Psoas muscle (tissue), 8 donors: Measurements from ENCODE around the gene FNTB. TPM values are rescaled to one million over a fixed set of nuclear protein-coding genes. Genes with fewer than 3 reads are reported as not detected.
A peak's percentile ranks its signal among the peaks of the same experiment; 100 is the strongest.

Experiments used
- ATAC-seq, 4 donors: fragments of 200-7000 bp; cut with Tn5 transposase; one replicate each; pipeline ENCODE4 v1.9.1; 2020; ENCODE audit warnings: moderate library complexity in 3 of 4, mild to moderate bottlenecking in 2 of 4
- DNase-seq, 2 donors: peaks; one replicate each; pipeline ENCODE4 v3.0.0-alpha.2; 2020
- H3K27ac ChIP-seq: fragments of 200-600 bp; one replicate; pipeline ENCODE4 v1.8.0; 2022
- H3K27me3 ChIP-seq, 3 donors: fragments of 200-600 bp in 1 of 3; one replicate each; pipeline versions ENCODE4 v1.6.1 to v1.8.0; 2013 to 2022; ENCODE audit warnings: low read length in 2 of 3, mild to moderate bottlenecking in 2 of 3, moderate library complexity in 1 of 3; ENCODE audit not compliant: insufficient read depth in 3 of 3
- H3K36me3 ChIP-seq, 2 donors: fragments of 200-600 bp in 1 of 2; one replicate each; pipeline versions ENCODE4 v1.6.1 to v1.8.0; 2013 to 2022; ENCODE audit warnings: low read depth in 1 of 2, mild to moderate bottlenecking in 1 of 2, moderate library complexity in 1 of 2; ENCODE audit not compliant: insufficient read depth in 1 of 2
- H3K4me1 ChIP-seq: fragments of 200-600 bp; one replicate; pipeline ENCODE4 v1.8.0; 2022
- H3K4me3 ChIP-seq: fragments of 200-600 bp; one replicate; pipeline ENCODE4 v1.8.0; 2022; ENCODE audit warnings: mild to moderate bottlenecking
- H3K9me3 ChIP-seq: fragments of 200-600 bp; one replicate; pipeline ENCODE4 v1.8.0; 2022
- CTCF ChIP-seq: fragments of 200-600 bp; IDR thresholded peaks from one replicate; pipeline ENCODE4 v1.8.0; 2022; ENCODE audit warnings: antibody characterized with exemption
- WGBS, 3 donors: extraction: QIAGEN DNeasy Blood & Tissue Kit; methylation state at CpG; one replicate each; pipeline versions ENCODE4 v1.1.6 to v1.1.7; 2013; 5-methylcytosine and 5-hydroxymethylcytosine counted together
- intact Hi-C, 2 donors: fragments of 100-400 bp; cut with DNase I; formaldehyde crosslinking; loops; one replicate each; pipeline versions ENCODE4 v1.11.0 to v1.14.2; 2022
- polyA plus RNA-seq, 3 donors: library from polyadenylated mRNA; stranded (reverse); fragments of 200-250 nt; gene quantifications; one replicate each; pipeline ENCODE4 v1.2.3, GENCODE V29; 2013
- total RNA-seq, 4 donors: library from RNA; stranded (reverse); fragmentation: NEBNext Ultra II Directional in 2 of 4; extraction: Animal tissue kit (Norgen Biotek cat#: 25700) in 2 of 4; gene quantifications; one replicate each; pipeline versions ENCODE4 v1.2.1 to v1.2.4, GENCODE V29; 2021 to 2023
- donor health status: healthy with polysubstance abuse.
- donor health status: DM: no; HTN: no; CAD: no; lungs with moderate emphysema.
- donor health status: Bipolar disorder and iron deficiency.
- donor health status: healthy.
- donor health status: DM: yes; HTN: yes; CAD: no.
- donor health status: DM: no; HTN: no; CAD: no.
- donor health status: DM: no; HTN: no; CAD: no.
- donor health status: DM: yes; HTN: yes; CAD: no.

The FNTB gene
- total and polyA plus RNA-seq, 7 donors, result 10.2 to 28.8 (median 19.4) TPM

GRCh38 chr14:65092349-65092748 lies 105.7 kb downstream of the FNTB start:
- no peaks in the 10 kb centered on the region for H3K27me3 ChIP-seq
- H3K4me1 ChIP-seq, result peaks cover 70% of the 10 kb centered on the region
- no peak for TF ChIP-seq CTCF
- DNase-seq (no peak), ATAC-seq (no peak)
- H3K4me3 ChIP-seq, result no peak overlapping the region
- H3K36me3 ChIP-seq, result peaks cover 16 to 67% of the 10 kb centered on the region in 2 donors
- H3K27ac ChIP-seq, result peak overlapping the region; percentile 23
- 88 to 93% (median 89%) methylated on average over 2 of the region's 2 CpGs for WGBS, 3 donors
- H3K9me3 ChIP-seq, result no peaks in the 10 kb centered on the region
- intact Hi-C loops, result no loop called here

- peaks cover 95% of the 10 kb centered on the region for H3K4me1 ChIP-seq
- DNase-seq, result peak; percentile 55 to 74
- ATAC-seq, result peak; percentile 77 to 90 (median 81)
- H3K27me3 ChIP-seq, result no peaks in the 10 kb centered on the region
- WGBS, 3 donors, result 9 to 17% (median 10%) methylated on average over 3 of the region's 3 CpGs
- peak overlapping the region; percentile 64 for H3K27ac ChIP-seq
- H3K4me3 ChIP-seq, result peak overlapping the region; percentile 31
- intact Hi-C loops, result loop anchor here in 1 of 2 donors (5.0 kb wide), 1 partner anchor 108 kb away; the partner anchor contains the start of gene FNTB
- no peak for TF ChIP-seq CTCF
- H3K9me3 ChIP-seq, result no peaks in the 10 kb centered on the region
- peaks cover 14 to 42% of the 10 kb centered on the region in 2 donors for H3K36me3 ChIP-seq
Observed at GRCh38 chr14:65095633-65096205, 109.0 kb downstream of the FNTB start.

- ATAC-seq (peak in 1 of 4 donors; percentile 24), DNase-seq (no peak)
- Histone ChIP-seq H3K27ac (peak overlapping the region; percentile 64), H3K36me3 (peaks cover 11 to 39% of the 10 kb centered on the region in 2 donors), H3K9me3 (no peaks in the 10 kb centered on the region), H3K27me3 (no peaks in the 10 kb centered on the region), H3K4me3 (peak overlapping the region; percentile 31), H3K4me1 (peaks cover 95% of the 10 kb centered on the region)
- WGBS, 3 donors, result 39 to 45% (median 41%) methylated on average over 6 of the region's 6 CpGs
- intact Hi-C loops, result loop anchor here in 1 of 2 donors (5.0 kb wide), 1 partner anchor 109 kb away; the partner anchor contains the start of gene FNTB
- TF ChIP-seq CTCF, result no peak
Observed at GRCh38 chr14:65096323-65097089, 109.8 kb downstream of the FNTB start.

GRCh38 chr14:65098586-65098985 lies 111.9 kb downstream of the FNTB start:
- intact Hi-C loops, result loop anchor here in 1 of 2 donors (5.0 kb wide), 1 partner anchor 111 kb away; the partner anchor contains the start of gene FNTB
- peaks cover 77% of the 10 kb centered on the region for H3K4me1 ChIP-seq
- peaks cover 0 to 18% of the 10 kb centered on the region in 2 donors for H3K36me3 ChIP-seq
- no peak for DNase-seq
- TF ChIP-seq CTCF, result no peak
- 31 to 47% (median 44%) methylated on average over 2 of the region's 2 CpGs for WGBS, 3 donors
- peak overlapping the region; percentile 94 for H3K4me3 ChIP-seq
- H3K27me3 ChIP-seq, result no peaks in the 10 kb centered on the region
- ATAC-seq, result no peak
- no peaks in the 10 kb centered on the region for H3K9me3 ChIP-seq
- peak overlapping the region; percentile 6 for H3K27ac ChIP-seq
